ENCODE measurements around the gene TRIB2.

DNA sequence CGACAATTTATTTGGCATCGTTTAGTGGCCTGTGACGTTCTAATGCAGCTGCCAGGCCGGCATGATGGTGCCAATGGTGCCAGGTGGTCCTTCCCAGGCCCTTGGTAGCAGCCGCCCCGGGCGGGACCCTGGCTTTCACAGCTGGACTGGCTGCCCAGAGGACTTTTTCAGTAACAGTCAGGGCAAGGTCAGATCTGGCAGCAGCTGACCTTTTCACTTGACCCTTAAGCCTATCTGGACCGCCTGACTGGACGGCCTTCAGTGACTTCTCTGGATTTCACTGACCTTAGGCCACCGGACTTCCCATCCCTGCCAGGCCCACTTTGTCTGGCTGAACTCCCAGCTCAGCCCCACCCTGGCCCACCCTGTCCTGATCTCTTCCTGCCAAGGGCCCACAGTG, 15.9 kb downstream of the TRIB2 start:
- TF ChIP-seq POLR2A (IDR thresholded peaks at IDR 0.05), result no peak
- TF ChIP-seq, protein P1, sequence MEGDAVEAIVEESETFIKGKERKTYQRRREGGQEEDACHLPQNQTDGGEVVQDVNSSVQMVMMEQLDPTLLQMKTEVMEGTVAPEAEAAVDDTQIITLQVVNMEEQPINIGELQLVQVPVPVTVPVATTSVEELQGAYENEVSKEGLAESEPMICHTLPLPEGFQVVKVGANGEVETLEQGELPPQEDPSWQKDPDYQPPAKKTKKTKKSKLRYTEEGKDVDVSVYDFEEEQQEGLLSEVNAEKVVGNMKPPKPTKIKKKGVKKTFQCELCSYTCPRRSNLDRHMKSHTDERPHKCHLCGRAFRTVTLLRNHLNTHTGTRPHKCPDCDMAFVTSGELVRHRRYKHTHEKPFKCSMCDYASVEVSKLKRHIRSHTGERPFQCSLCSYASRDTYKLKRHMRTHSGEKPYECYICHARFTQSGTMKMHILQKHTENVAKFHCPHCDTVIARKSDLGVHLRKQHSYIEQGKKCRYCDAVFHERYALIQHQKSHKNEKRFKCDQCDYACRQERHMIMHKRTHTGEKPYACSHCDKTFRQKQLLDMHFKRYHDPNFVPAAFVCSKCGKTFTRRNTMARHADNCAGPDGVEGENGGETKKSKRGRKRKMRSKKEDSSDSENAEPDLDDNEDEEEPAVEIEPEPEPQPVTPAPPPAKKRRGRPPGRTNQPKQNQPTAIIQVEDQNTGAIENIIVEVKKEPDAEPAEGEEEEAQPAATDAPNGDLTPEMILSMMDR (IDR thresholded peaks at IDR 0.05 in 8 of 11, conservative IDR thresholded peaks at IDR 0.05 in 3 of 11), result no peak
